KOPT-K1 (cell line): Measurements from ENCODE around the gene WDR88.

Source experiments
- H3K27ac ChIP-seq: fragments of 200-600 bp; sonication (generic); 2 replicates; pipeline ENCODE4 v1.5.1; 2016; ENCODE audit warnings: antibody characterized with exemption, mild to moderate bottlenecking, low read depth, low read length; ENCODE audit not compliant: poor library complexity, severe bottlenecking
- H3K36me3 ChIP-seq: fragments of 200-600 bp; sonication (generic); 2 replicates; pipeline ENCODE4 v1.5.1; 2017; ENCODE audit warnings: antibody characterized with exemption, mild to moderate bottlenecking, low read length, moderate library complexity; ENCODE audit not compliant: insufficient read depth
- H3K9me3 ChIP-seq: fragments of 200-600 bp; sonication (generic); 2 replicates; pipeline ENCODE4 v1.5.1; 2017; ENCODE audit warnings: antibody characterized with exemption, low read length, mild to moderate bottlenecking; ENCODE audit not compliant: insufficient read depth, poor library complexity, severe bottlenecking

The WDR88 gene

DNA sequence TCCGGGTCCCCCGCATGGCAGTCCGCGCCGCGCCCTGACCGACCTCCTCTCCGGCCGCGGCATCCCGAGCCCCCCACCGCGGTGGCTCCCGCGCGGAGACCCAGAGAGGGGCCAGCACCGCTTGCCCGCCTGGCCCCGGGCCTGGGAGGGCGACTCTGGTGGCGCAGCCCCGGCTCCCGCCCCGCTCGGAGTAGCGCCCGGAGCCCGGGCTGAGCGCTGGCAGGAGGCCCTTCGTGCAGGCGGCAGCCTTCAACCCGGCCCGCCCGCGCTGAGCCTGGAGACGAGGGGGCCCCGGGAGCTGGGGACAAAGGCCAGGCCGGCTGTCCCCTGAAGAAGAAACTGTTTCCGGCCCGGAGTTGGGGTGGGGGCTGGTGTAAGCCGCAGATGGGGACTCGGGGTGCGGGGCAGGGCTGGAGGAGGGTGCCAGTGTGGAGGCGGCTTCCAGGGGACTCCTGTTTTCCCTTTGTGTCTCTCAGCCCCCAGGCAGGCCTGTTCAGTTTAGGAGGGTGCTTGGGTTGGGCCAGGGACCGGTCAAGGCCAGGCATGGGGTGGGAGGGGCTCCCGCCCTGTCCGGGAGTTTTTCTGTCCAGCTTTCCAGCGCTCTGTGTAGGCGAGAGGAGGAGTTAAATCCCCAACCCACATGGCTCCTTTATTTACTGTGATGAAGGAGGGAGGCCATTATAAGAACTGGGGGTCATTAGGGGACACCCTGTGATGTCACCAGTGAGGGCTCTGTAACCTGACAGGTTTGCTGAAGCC is 63.2 kb downstream of the WDR88 start:
- no peaks in the 10 kb centered on the region for H3K36me3 ChIP-seq
- no peaks in the 10 kb centered on the region for H3K9me3 ChIP-seq
- H3K27ac ChIP-seq: no peak overlapping the region

DNA sequence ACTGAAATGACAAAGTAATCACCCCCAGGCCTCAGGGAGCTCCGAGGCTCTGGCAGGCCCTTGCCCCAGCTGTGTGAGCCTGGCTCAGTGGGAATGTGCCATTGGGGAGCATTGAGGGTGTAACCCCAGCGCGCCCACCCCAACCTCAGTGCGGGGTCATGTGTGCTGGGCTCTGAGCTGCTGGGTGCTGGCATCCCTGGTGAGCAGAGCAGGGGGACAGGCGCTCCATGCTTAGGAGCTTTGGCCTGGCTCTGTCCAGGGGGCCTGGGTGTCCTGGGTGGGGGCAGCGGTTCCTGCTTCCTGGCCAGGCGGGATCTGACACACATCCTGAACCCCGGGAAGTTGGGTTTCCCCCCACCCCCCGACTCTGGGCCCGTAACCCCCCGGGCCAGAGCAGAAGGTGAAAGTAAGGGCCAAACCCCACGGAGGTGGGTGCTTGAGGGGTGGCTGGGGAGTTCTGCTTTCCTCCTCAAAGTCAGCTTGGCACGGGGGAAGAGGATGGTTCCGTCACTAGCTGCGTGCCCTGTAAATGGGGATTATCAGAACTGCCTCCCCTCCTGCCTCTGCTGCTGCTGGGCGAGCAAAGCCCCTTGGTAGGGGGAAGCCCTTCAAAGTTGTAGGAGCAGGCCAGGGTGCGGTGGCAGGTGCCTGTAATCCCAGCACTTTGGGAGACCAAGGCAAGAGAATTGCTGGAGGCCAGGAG is 63.9 kb downstream of the WDR88 start:
- Histone ChIP-seq H3K36me3 (no peaks in the 10 kb centered on the region), H3K27ac (no peak overlapping the region), H3K9me3 (no peaks in the 10 kb centered on the region)

DNA sequence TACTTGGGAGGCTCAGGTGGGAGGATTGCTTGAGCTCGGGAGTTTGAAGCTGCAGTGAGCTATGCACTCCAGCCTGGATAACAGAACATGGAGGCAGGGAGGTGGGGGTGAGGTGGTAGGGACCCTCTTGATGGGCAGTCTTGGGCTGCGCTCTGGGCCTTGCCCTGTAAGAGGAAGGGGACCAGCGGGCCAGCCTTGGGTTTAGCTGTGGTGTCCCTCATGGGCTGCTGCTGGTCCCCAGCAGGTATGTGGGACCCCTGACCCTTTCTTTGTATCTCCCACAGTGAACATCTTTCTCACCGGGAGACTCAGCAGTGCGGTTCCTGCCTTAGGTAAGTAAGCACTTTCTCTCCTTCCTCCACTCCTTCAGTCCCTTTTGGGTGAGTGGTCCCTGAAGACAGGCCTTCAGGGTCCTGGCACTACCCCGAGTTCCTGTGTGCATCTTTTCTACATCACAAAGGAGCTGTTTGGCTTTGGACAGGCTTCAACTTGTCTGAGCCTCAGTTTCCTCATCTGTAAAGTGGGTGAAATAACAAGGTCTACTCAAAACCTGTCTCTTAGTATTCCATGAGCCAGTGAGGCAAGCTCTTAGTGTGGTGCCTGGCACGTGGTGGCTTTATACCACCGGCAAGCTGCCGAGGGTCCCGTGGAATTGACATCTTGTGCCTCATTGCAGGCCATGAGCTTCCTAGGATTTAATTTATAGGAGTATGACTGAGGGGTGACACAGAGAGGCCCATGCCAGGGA is 64.7 kb downstream of the WDR88 start:
- H3K27ac ChIP-seq: no peak overlapping the region
- no peaks in the 10 kb centered on the region for H3K36me3 ChIP-seq
- H3K9me3 ChIP-seq: no peaks in the 10 kb centered on the region

DNA sequence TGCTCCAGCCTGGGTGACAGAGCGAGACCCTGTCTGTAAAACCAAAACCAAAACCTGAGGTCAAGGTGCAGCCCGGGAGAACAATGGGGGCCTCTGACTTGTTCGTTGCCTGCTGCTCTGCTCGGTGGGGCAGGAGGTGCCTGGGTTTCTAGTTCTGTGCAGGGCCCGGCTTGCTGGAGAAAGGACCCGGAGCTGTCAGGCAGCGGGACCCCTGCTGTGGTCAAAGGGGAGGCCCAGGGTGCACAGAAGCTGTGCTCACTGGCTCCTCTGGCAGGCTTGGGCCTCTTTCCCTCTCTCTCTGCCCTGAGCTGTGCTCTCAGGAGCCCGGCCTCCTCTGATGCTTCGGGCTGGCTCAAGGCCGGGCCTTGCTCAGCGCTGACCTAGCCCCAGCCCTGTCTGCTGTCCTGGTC is 65.7 kb downstream of the WDR88 start:
- Histone ChIP-seq H3K36me3 (no peaks in the 10 kb centered on the region), H3K27ac (no peak overlapping the region)

DNA sequence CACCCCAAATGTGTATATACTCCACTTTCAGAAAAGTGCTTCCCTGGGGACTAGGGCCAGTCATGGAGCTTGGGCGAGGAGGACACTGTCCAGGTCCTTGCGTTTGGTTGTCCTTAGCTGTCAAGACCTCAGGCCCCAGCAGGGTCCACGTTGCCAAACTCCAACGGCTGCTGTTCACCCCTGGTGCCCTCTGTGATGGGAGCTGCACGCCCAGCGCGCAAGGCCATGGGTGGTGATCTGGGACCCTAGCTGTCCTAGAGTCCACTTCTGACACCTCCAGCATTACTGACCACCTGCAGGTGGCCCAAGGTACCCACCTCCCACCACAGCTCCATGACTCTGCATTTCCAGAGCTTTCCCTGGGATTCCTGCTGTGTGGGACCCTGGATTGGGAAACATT is 66.3 kb downstream of the WDR88 start:
- no peak overlapping the region for H3K27ac ChIP-seq
- H3K36me3 ChIP-seq: no peaks in the 10 kb centered on the region
- no peaks in the 10 kb centered on the region for H3K9me3 ChIP-seq

More for the DNA sequence above, 65.7 kb downstream of the WDR88 start:
- H3K9me3 ChIP-seq: no peaks in the 10 kb centered on the region

DNA sequence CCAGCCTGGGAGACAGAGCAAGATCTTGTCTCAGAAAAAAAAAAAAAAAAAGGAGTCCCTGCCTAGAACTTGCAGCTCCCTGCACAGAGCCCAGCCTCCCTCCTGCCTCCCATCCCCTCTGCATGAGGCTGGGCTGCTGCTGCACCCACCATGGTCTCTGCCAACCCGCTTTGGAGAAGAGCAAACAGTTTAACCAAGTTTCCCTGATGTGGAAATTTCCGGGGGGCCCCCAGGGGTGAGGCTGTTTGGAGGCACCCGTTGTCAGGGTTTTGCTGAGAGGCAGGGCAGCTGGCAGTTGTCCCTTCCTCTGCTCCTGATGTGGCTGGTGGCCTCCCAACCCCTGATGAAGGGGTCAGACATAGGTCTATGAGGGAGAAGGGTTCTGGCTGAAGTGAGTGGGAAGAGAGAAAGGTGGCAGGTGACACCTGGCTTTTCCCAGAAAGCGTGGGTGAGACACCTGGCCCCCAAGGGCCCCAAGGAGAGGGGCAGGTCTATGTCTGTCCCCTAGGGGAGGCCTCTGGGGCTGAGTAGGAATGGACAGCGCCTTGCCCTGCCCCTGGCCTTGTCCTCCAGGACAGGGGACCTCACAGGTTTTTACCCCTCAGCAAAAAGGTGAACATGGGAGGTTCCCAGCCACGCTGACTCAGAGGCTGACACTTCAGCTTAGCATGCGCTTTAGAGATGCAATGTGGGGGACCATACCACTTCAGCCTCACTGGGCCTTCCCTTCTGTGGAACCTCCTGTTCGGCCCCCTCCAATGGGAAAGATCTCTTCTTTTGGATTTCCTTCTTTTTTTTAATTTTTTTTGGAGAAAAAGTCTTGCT is 67.7 kb downstream of the WDR88 start:
- no peak overlapping the region for H3K27ac ChIP-seq
- no peaks in the 10 kb centered on the region for H3K9me3 ChIP-seq
- no peaks in the 10 kb centered on the region for H3K36me3 ChIP-seq

DNA sequence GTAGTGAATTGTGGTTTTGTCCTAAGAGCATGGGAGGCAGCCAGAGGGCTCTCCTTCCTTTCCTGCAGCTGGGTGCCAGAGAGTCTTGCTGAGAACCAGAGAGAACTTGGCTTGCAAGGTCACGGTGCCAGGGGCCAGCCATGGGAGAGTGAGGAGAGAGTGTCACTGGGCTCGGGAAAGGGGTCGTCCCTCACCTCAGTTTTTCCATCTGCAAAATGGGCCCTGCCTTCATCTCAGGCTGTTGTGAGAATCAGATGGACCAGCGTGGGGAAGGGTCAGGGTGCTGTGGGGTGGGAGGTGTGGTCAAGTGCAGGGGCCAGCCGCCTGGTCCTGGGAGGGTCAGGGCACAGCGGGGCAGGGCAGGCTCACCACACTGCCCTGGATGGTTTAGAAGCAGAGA is 69.6 kb downstream of the WDR88 start:
- Histone ChIP-seq H3K27ac (no peak overlapping the region), H3K9me3 (no peaks in the 10 kb centered on the region), H3K36me3 (no peaks in the 10 kb centered on the region)

DNA sequence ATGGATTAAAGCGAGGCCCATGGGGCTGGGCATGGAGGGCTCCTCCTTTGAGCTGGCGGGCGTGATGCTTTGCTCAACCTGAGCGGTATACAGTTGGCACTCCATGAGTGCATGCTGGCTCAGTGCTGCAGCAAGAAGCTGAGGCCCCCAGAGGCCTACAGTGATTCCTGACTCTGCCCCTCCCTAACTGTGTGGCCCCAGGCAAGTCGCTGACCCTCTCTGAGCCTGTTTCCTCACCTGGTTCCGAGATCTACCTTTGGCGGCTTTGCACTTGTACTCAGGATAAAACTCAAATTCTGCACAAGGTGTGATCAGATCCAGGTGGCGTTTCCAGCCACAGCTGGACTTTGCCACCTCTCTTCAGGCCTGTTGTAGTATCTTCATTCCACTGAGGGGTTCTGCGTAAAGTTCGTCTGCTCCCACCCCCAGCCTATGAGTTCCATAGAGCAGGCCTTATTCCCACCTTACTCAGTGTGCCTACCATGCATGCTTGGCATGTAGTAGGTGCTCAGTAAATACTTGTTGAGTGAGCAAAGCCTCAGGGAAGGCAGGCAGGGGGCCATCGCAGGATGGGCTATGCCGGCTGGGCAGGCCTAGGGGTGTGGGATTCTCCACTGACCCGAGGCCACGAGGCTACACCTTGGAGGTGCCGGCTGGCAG is 70.1 kb downstream of the WDR88 start:
- H3K9me3 ChIP-seq: no peaks in the 10 kb centered on the region
- H3K36me3 ChIP-seq: no peaks in the 10 kb centered on the region
- H3K27ac ChIP-seq: no peak overlapping the region

DNA sequence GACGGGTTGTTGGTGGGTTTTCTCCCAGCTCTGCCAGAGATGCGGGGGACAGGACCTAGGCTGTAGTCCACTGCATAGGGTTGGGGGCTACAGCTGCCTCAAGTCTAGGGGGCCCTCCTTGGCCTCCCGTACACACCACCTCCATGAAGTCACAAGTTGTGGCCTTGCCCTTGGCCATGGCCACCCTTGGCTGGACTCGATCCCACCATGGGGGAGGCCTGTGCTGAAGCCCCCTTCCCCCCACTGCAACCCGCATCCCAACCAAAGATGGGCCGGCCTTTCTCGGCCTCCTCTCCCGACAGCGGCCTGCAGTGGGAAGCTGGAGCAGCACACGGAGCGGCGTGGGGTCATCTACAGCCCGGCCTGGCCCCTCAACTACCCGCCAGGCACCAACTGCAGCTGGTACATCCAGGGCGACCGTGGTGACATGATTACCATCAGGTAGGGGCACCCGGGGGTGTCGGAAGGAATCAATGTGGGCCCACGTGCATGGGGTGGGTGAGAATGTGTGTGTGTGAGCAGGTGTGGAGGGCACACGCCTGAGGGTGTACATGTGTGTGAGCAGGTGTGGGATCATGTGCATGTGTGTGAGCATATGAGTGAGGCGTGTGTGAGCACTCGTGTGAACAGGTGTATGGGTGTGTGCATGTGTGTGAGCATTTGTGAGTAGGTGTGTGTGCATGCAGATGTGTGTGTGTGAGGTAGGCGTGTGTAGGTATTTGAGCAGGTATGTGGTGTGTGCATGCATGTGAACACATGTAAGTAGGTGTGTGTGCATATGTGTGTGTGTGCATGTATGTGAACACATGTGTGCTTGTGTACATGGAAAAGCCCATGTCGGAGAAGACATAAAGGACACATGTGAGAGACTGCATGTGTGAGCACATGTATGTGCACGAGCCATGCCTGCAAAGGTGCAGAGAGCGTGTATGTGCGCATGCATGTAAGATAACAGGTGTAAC is 70.9 kb downstream of the WDR88 start:
- H3K36me3 ChIP-seq: no peaks in the 10 kb centered on the region
- H3K27ac ChIP-seq: no peak overlapping the region
- no peaks in the 10 kb centered on the region for H3K9me3 ChIP-seq

DNA sequence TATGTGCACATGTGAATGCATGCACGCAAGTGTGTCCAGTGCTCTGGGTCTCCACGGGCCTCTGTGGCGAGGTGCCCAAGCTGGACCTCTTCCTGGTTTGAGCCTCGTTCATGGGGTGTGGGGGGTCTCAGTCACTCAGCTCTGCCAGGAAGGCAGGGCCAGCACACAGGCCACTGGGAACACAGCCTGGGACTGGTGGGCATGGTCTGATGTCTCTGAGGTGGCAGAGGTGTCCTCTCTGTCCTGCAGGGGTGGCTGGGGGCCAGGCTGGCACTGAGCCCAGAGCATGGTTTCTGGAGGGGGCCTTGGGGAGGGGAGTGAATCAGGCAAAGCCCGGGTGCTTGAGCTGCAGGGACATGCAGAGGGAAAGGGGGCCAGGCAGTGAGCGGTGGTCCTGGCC is 71.6 kb downstream of the WDR88 start:
- H3K36me3 ChIP-seq: no peaks in the 10 kb centered on the region
- no peaks in the 10 kb centered on the region for H3K9me3 ChIP-seq
- H3K27ac ChIP-seq: no peak overlapping the region

DNA sequence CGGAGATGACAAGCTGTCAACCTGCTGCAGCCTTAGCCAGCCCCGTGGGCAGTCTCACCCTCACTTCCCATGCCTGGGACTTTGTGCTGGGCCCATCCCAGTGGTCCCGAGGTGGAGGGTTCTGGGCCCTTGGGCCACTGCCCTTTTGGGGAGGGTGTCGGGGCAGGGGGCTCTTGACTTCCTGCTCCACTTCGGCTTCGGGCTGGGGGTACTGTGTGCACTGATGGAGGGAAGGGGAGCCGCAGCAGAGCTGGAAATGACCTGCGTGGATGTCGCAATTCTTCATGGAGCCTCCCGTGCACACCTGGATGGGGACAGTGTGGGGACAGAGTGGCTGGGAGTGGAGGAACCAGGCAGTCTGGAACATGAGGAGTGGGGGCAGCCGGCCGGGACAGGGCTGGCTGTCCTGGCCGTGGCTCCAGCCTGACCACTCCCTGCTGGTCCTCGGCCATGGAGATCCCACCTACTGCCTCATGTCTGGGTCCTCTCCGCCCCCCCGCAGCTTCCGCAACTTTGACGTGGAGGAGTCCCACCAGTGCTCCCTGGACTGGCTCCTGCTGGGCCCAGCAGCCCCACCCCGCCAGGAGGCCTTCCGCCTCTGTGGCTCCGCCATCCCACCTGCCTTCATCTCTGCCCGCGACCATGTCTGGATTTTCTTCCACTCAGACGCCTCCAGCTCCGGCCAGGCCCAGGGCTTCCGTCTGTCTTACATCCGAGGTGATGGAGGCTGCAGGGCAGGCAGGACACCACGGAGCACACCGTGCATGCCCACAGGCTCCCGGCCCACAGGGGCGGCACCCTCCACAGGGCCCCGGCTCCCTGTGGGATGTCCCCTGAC is 72.4 kb downstream of the WDR88 start:
- Histone ChIP-seq H3K27ac (no peak overlapping the region), H3K9me3 (no peaks in the 10 kb centered on the region), H3K36me3 (no peaks in the 10 kb centered on the region)

DNA sequence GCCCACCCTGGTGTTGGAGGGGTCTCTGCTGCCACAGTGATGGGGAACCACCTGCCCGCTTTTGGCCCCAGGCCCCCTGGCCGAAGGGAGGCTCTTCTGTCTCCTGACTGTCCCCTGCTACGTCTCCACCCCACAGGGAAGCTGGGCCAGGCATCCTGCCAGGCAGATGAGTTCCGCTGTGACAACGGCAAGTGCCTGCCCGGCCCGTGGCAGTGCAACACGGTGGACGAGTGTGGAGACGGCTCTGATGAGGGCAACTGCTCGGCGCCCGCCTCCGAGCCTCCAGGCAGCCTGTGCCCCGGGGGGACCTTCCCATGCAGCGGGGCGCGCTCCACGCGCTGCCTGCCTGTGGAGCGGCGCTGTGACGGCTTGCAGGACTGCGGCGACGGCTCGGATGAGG is 73.2 kb downstream of the WDR88 start:
- Histone ChIP-seq H3K27ac (no peak overlapping the region), H3K36me3 (no peaks in the 10 kb centered on the region), H3K9me3 (no peaks in the 10 kb centered on the region)
